GM12874 (cell line): ENCODE results near the gene FEZ2.

Experiments used
- CTCF ChIP-seq: IDR thresholded peaks from 2 replicates; pipeline ENCODE4 v1.5.1; 2011; ENCODE audit warnings: low read depth, mild to moderate bottlenecking, control low read depth, low read length, moderate library complexity; ENCODE audit not compliant: insufficient read depth

The FEZ2 gene, protein sequence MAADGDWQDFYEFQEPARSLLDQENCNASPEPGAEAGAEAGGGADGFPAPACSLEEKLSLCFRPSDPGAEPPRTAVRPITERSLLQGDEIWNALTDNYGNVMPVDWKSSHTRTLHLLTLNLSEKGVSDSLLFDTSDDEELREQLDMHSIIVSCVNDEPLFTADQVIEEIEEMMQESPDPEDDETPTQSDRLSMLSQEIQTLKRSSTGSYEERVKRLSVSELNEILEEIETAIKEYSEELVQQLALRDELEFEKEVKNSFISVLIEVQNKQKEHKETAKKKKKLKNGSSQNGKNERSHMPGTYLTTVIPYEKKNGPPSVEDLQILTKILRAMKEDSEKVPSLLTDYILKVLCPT

GRCh38 chr2:36597532-36598377 lies at the start of gene FEZ2:
FEZ2 (minus strand) TSS chr2:36598168; CDS start chr2:36598142, 26 bp downstream.
- no peak for TF ChIP-seq CTCF

- no peak for TF ChIP-seq CTCF
These were observed 37.1 kb upstream of the FEZ2 start for GRCh38 chr2:36634981-36635597.

- no peak for TF ChIP-seq CTCF
These were observed 35.6 kb upstream of the FEZ2 start for GRCh38 chr2:36633470-36634092.

DNA sequence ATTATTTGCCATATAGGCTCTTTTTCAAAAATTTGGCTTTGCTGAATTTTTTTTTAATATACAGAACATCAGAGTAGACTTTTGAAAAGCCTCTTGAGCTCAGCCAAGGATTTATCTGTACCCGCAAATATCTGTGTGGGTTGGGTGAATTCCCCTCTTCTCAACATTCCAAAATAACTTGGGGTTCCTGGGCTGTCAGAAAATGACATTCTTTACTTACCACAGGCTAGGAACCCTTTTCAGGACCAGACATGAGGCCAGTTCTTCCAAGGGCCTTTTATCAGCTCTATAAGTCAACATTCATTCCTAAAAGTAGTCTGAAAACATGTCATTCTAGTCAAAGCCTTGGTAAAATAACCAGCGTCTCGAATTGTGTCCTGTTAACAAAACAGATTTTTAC lies 28.8 kb upstream of the FEZ2 start:
- TF ChIP-seq CTCF: no peak

GRCh38 chr2:36626071-36626470 lies 28.1 kb upstream of the FEZ2 start:
- no peak for TF ChIP-seq CTCF

GRCh38 chr2:36625304-36625703 lies 27.3 kb upstream of the FEZ2 start:
- no peak for TF ChIP-seq CTCF

DNA sequence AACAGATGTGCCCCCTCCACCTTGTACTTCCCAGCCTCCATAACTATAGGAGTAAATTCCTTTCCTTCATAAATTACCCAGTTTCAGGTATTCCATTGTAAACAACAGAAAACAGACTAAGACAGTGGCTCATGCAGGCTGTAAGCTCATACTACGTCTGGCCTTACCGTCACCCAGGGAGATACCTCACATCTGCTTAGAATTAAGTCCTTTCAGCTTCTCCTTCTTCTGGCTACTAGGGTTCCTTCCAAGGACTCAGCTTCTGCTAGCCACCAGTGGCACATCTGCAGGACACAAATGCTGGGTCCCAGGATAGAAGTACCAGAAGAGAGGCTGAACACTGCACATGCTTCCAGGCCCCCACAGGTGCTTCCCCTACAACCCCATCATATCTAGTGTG lies 22.4 kb upstream of the FEZ2 start:
- no peak for TF ChIP-seq CTCF
